Kidney (tissue), 22 donors: ENCODE results near the gene SEC24D. TPM values are rescaled to one million over a fixed set of nuclear protein-coding genes. Genes with fewer than 3 reads are reported as not detected.

Experiments used
- DNase-seq, 5 donors: peaks; one replicate each; pipeline ENCODE4 v3.0.0-alpha.2; 2013 to 2020
- FAIRE-seq: peaks from 2 replicates; lab custom pipeline; 2012; peaks lifted over from hg19 to GRCh38; lab: Jason Lieb, UNC
- H3K27ac ChIP-seq, 2 donors: one replicate each; pipeline ENCODE4 v1.7.0; 2013; ENCODE audit warnings: low read depth in 2 of 2, low read length in 2 of 2, inconsistent platforms in 1 of 2
- H3K27me3 ChIP-seq: one replicate; pipeline ENCODE4 v1.7.1; 2013; ENCODE audit warnings: low read length, inconsistent platforms; ENCODE audit not compliant: control insufficient read depth, insufficient read depth
- H3K36me3 ChIP-seq, 3 donors: one replicate each; pipeline versions ENCODE4 v1.7.0 to v1.7.1; 2013; ENCODE audit warnings: low read length in 3 of 3, control low read depth in 1 of 3, inconsistent platforms in 1 of 3; ENCODE audit not compliant: insufficient read depth in 3 of 3, control insufficient read depth in 2 of 3
- H3K4me1 ChIP-seq, 3 donors: one replicate each; pipeline versions ENCODE4 v1.7.0 to v1.7.1; 2013; ENCODE audit warnings: low read length in 3 of 3, inconsistent platforms in 1 of 3, low read depth in 1 of 3; ENCODE audit not compliant: control insufficient read depth in 2 of 3, insufficient read depth in 2 of 3
- H3K4me3 ChIP-seq, 3 donors: one replicate each; pipeline versions ENCODE4 v1.7.0 to v1.8.1; 2013; ENCODE audit warnings: low read length in 3 of 3, control low read depth in 1 of 3, inconsistent platforms in 1 of 3
- H3K9ac ChIP-seq, 3 donors: one replicate each; pipeline versions ENCODE4 v1.7.0 to v1.7.1; 2013; ENCODE audit warnings: low read length in 3 of 3, control low read depth in 1 of 3, inconsistent platforms in 1 of 3
- H3K9me3 ChIP-seq, 3 donors: one replicate each; pipeline versions ENCODE4 v1.7.0 to v1.7.1; 2013; ENCODE audit warnings: low read length in 3 of 3, control low read depth in 1 of 3, inconsistent platforms in 1 of 3; ENCODE audit not compliant: control insufficient read depth in 2 of 3, insufficient read depth in 1 of 3
- intact Hi-C: fragments of 100-400 bp; cut with DNase I; formaldehyde crosslinking; loops from one replicate; pipeline ENCODE4 v1.11.1; 2022
- long read RNA-seq, 10 donors: library from polyadenylated mRNA in 1 of 10; unstranded in 1 of 10; transcript quantifications; one replicate each; pipeline ENCODE4 v2.0.0 and lab custom pipeline, GENCODE V29; 2021 to 2026
- polyA plus RNA-seq: library from polyadenylated mRNA; stranded (reverse); fragments of 350-450 nt; fragmentation: Illumina TruSeq; extraction: RNeasy Lipid Tissue Mini Kit (QIAGEN cat#74804); gene quantifications from one replicate; pipeline ENCODE4 v1.2.3, GENCODE V29; 2014; ENCODE audit warnings: low read depth, low replicate concordance; ENCODE audit not compliant: insufficient read depth
- total RNA-seq: library from RNA; stranded (reverse); fragmentation: NEBNext Ultra II Directional; extraction: Animal tissue kit (Norgen Biotek cat#: 25700); gene quantifications from one replicate; pipeline ENCODE4 v1.2.1, GENCODE V29; 2021
- TF ChIP-seq, protein P1 (sequence below): IDR thresholded peaks from 3 replicates; pipeline ENCODE4 v1.5.1; 2012; ENCODE audit warnings: mild to moderate bottlenecking, moderate library complexity, borderline replicate concordance; ENCODE audit not compliant: insufficient read depth; ENCODE audit errors: extremely low read depth
- donor health status: control.
- donor health status: control.
- donor health status: control.
- donor health status: control.
- donor health status: control.
- donor health status: DM: yes; HTN: yes; CAD: no.
- donor health status: Normal renal cell carcinoma (clear cell type).

SEC24D gene
- 45.4 TPM for total RNA-seq
- polyA plus RNA-seq: 5.9 TPM
- long read RNA-seq, donor 1: 0 reads
- long read RNA-seq, donor 2: 0 reads
- long read RNA-seq, donor 3, full-length matches to known transcripts: 3 of 3 reads
- long read RNA-seq, donor 3, partial matches to known transcripts: 0 of 3 reads
- long read RNA-seq, donor 3, other reads (novel, unspliced or antisense): 0 of 3 reads
- long read RNA-seq, donor 4, full-length matches to known transcripts: 4 of 4 reads
- long read RNA-seq, donor 4, partial matches to known transcripts: 0 of 4 reads
- long read RNA-seq, donor 4, other reads (novel, unspliced or antisense): 0 of 4 reads
- long read RNA-seq, donor 5: 0 reads
- long read RNA-seq, donor 6: 0 reads
- long read RNA-seq, donor 7, full-length matches to known transcripts: 3 of 17 reads
- long read RNA-seq, donor 7, partial matches to known transcripts: 10 of 17 reads
- long read RNA-seq, donor 7, other reads (novel, unspliced or antisense): 4 of 17 reads
- long read RNA-seq, donor 8, full-length matches to known transcripts: 3 of 3 reads
- long read RNA-seq, donor 8, partial matches to known transcripts: 0 of 3 reads
- long read RNA-seq, donor 8, other reads (novel, unspliced or antisense): 0 of 3 reads
- long read RNA-seq, donor 9, full-length matches to known transcripts: 2 of 2 reads
- long read RNA-seq, donor 9, partial matches to known transcripts: 0 of 2 reads
- long read RNA-seq, donor 9, other reads (novel, unspliced or antisense): 0 of 2 reads
- long read RNA-seq, donor 10, full-length matches to known transcripts: 1 of 7 reads
- long read RNA-seq, donor 10, partial matches to known transcripts: 6 of 7 reads
- long read RNA-seq, donor 10, other reads (novel, unspliced or antisense): 0 of 7 reads

DNA sequence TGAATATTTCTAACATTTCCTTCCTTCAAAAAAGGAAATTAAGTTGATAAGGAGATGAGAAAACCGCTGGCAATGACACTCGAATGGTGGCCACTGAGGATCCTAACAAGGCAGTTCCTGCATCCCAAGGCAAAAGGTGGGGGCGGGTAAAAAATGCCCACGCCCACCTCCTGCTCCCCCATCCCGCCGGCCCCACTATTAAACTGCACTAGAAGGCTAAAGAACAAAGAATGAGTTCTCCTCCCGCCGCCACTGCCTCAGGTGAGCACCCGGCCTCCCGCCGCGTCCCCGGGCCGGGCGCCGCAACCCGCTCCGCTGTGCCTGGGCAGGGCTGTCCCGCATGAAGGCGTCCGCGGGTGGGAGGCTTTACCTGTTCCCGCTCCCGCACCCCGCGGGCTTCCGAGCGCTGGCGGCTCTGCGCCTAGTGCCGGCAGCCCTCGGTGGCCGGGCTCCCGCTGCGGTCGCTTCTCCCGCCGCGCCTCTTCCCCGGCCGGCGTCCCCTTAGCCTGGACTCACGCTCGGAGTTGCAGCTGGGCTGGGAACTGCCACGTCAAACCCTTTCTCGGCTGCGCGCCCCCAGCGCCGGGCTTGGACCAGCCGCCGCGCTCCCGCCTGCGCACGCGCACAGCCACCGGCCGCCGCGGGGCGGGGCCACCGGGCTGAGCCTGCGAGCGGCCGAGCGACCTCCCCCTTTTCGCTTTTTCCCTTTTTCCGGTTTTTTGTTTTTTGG, at the start of gene SEC24D:
Gene SEC24D (minus strand): TSS at position 556 of the 730 bp plus-strand sequence. CDS start 2,430 bp downstream, outside the sequence.
- H3K27ac ChIP-seq: peak within 1 kb of the TSS; percentile 92 to 94
- H3K9ac ChIP-seq: peak within 1 kb of the TSS; percentile 76 to 97 (median 92)
- H3K27me3 ChIP-seq: no peaks in the 10 kb centered on the region
- H3K4me3 ChIP-seq: peak within 1 kb of the TSS; percentile 97 to 98 (median 97)
- peaks cover 0 to 4% (median 0%) of the 10 kb centered on the region in 3 donors for H3K4me1 ChIP-seq
- H3K36me3 ChIP-seq: peaks cover 0 to 5% (median 5%) of the 10 kb centered on the region in 3 donors
- intact Hi-C loops: no loop called here
- no peaks in the 10 kb centered on the region for H3K9me3 ChIP-seq
- DNase-seq (peak; percentile 90 to 96 (median 93)), FAIRE-seq (no peak)
- TF ChIP-seq, protein P1, sequence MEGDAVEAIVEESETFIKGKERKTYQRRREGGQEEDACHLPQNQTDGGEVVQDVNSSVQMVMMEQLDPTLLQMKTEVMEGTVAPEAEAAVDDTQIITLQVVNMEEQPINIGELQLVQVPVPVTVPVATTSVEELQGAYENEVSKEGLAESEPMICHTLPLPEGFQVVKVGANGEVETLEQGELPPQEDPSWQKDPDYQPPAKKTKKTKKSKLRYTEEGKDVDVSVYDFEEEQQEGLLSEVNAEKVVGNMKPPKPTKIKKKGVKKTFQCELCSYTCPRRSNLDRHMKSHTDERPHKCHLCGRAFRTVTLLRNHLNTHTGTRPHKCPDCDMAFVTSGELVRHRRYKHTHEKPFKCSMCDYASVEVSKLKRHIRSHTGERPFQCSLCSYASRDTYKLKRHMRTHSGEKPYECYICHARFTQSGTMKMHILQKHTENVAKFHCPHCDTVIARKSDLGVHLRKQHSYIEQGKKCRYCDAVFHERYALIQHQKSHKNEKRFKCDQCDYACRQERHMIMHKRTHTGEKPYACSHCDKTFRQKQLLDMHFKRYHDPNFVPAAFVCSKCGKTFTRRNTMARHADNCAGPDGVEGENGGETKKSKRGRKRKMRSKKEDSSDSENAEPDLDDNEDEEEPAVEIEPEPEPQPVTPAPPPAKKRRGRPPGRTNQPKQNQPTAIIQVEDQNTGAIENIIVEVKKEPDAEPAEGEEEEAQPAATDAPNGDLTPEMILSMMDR: peak; percentile 5

DNA sequence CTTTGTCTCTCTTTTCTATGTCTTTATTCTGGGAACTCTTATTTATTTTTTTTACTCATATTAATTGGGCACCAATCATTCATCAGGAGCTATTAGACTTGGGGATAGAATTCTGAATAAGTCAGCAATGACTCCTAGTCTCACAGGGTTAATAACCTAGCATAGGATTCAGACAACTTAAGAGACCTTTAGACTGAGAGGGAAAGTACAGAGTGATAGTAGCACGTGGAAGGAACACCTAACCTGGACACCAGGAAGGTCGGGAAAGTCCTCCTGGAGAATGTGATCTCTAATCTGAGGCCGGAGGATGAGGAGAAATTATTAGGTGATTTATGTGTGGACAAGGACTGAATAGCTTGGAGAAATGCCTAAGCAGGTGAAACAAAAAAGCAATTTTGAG, 48.8 kb upstream of the SEC24D start:
- intact Hi-C loops: loop anchor here (10.0 kb wide), 1 partner anchor 110 kb away; no protein-coding TSS in a partner anchor
- TF ChIP-seq, protein P1: no peak
- Histone ChIP-seq H3K27me3 (no peaks in the 10 kb centered on the region), H3K36me3 (no peaks in the 10 kb centered on the region), H3K9me3 (no peaks in the 10 kb centered on the region), H3K27ac (no peak overlapping the region), H3K9ac (no peak overlapping the region), H3K4me1 (peaks cover 0 to 3% (median 0%) of the 10 kb centered on the region in 3 donors), H3K4me3 (no peak overlapping the region)
- FAIRE-seq (no peak), DNase-seq (no peak)

DNA sequence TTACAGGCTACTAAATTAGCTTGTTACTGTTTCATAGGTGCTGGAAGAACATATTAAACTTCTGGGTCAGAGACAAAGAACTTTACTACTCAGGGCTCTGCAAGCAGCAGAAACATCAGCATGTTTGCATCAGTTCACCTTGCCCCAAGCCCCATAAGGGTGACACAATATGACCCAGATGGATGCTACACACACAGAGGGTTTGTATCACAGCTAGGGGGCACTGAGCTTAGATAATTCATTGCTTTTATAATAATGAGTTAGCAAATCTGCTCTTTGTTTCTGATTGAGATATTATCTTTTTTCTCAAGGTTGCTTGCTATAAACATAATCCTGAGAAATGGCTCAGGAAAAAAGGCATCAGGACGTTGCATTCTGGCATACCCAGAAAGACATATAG, 47.9 kb upstream of the SEC24D start:
- Histone ChIP-seq H3K4me3 (no peak overlapping the region), H3K9me3 (no peaks in the 10 kb centered on the region), H3K4me1 (peaks cover 0 to 1% (median 0%) of the 10 kb centered on the region in 3 donors), H3K27me3 (no peaks in the 10 kb centered on the region), H3K36me3 (no peaks in the 10 kb centered on the region), H3K27ac (no peak overlapping the region), H3K9ac (no peak overlapping the region)
- FAIRE-seq (no peak), DNase-seq (no peak)
- TF ChIP-seq, protein P1: no peak
- intact Hi-C loops: loop anchor here (10.0 kb wide), 1 partner anchor 109 kb away; no protein-coding TSS in a partner anchor
